Measurements from ENCODE around the gene CXCL5. TPM values are rescaled to one million over a fixed set of nuclear protein-coding genes. Genes with fewer than 3 reads are reported as not detected.

CXCL5 gene
- total RNA-seq, result under 1 TPM; 0.09 to 0.18 TPM
- long read RNA-seq, result 0 reads

DNA sequence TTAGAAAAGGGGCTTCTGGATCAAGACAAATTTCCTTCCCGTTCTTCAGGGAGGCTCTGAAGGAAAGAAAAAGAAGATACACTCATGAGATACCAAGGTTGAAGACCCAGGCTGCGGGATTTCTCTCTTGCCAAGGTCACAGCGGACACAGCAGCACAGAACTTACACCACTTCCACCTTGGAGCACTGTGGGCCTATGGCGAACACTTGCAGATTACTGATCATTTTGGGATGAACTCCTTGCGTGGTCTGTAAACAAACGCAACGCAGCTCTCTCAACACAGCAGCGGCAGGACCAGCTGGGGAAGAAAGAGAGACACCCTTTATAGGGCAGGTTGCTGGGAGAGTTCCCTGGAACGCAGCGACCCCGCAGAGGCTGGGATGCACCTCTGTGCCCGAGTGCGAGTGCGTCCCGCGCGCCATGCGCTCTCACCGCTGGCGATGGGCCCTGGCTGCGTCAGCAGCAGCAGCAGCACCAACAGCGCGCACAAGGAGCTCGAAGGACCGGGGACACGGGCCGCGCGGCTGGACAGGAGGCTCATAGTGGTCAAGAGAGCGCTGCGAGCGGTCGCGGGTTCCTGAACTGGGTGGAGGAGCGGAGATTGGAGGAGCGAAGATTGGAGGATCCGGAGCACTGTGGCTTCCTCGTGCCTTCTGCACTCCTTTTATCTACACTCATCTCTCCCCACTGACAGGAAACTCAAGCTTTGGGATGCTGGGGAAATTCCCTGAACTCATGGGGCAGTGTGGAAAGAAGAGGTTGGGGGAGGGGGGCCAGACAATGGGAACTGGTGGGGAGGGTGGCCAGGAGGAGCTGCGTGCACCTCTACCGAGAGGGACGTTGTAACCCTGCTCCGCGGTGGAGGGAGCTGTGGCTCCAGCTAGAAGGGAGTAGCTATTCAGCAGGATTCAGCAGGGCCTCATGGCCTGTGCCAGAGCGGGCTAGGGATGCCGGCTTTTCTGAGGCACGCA, at the start of gene CXCL5:
Gene CXCL5, minus strand, starts transcription at position 638 of the 972 bp plus-strand sequence. Its CDS starts 96 bp downstream, at position 542.
- intact Hi-C loops (cut with DNase I), result no loop called here
- peak; percentile 23 to 60 for ATAC-seq
- DNase-seq, result peak; percentile 48

DNA sequence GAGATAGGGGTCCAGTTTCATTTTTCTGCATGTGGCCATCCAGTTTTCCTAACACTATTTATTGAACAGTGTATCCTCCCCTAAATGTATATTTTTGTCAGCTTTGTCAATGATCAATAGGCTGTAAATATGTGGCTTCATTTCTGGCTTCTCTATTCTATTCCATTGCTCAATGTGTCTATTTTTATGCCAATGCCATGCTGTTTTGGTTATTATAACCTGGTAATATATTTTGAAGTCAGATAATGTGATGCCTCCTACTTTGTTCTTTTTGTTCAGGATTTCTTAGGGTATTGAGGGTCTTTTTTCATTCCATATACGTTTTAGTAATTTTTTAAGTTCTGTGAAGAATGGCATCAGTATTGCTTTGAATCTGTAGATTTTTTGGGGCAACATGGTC, 48.7 kb upstream of the CXCL5 start:
- no peak for ATAC-seq
- DNase-seq, result no peak
- intact Hi-C loops (cut with DNase I), result no loop called here

DNA sequence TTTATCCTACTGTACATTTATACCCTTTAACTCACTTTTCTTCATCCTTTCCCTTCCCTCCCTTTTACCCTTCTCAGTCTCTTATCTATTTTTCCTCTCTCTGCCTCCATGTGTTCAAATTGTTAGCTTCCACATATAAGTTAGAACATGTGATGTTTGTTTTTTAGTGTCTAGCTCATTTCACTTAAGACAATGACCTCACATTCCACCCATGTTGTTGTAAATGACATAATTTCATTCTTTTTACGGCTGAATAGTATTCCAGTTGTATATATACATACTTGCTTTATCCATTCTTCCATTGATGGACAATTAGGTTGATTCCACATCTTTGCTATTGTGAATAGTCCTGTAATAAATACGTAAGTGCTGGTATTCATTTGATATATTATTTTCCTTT, 47.3 kb upstream of the CXCL5 start:
- no peak for ATAC-seq
- no peak for DNase-seq
- intact Hi-C loops (cut with DNase I), result no loop called here

DNA sequence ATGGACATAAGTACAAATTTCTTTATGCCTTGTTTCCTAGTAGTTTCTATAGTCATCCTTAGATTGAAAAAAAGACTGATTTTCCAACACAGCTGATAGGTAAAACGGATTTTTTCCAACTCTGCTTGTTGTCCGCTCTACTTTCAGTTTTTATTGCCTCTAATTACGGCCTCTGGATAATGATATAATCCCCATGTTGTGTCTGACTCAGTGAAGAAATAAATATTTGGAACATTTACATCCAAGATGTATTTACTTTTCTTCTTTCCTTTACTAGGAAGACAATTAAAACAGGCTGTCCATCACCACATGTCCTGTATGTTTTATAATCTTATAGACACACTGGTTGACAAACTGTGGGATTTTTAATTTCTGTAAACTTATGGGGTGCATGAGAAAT, 46.8 kb upstream of the CXCL5 start:
- ATAC-seq (no peak), DNase-seq (no peak)
- intact Hi-C loops (cut with DNase I), result no loop called here

DNA sequence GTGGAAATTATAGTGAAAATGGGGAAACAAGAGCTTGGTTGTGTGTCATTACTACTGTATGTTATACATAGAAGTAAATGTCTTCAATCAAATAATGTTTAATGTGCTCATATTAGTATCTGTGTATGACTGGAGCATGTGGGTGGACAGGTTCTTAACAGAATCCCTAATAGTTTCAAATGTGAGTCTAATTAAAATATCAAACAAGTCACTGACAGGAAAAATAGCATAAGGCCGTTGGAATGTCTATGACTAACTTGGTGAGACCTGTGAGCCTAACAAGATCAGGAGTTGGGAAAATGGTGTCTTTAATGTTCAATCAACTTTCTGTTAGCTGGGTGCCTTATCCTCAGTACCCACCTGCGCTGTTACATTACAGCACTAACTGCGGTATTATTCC, 46.2 kb upstream of the CXCL5 start:
- DNase-seq, result no peak

DNA sequence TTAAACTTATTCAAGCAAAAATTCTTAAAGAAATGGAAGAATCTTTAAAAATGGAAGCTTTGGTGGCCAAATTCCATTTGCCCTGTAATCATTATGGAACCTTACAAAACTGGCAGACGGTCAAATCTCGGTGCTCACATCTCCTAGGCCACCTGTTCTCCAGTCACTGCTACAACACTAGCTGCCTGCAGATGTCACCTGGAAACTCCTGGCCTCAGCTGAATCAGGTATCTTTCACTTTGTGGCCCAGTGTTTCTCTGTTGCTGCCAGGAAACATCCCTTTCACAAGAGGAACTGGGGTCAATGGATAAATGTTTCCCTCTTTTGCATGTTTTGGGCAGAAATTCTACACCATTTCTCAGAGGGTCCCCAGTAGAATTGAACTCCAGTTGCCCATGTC, 44.2 kb upstream of the CXCL5 start:
- no peak for DNase-seq
- ATAC-seq, result no peak
- intact Hi-C loops (cut with DNase I), result no loop called here

More for the DNA sequence above, 46.2 kb upstream of the CXCL5 start:
- intact Hi-C loops (cut with DNase I), result no loop called here
- no peak for ATAC-seq

DNA sequence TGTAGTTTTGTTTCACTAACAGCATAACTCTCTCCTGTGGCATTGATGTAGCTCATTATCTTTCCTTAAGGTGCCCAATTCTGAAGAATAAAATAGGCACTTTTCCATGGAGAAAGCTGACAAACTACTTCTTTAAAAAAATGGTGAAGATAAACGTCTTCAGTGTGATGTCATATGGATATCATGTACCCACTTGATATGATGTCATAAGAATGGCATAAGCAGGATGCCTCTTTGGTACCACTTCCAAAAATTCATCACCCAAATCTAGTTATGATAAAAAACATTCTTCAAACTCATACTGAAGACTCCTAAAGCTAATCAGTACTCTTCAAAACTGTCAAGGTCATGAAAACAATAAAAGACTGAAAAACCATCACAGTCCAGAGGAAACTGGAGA, 42.9 kb upstream of the CXCL5 start:
- ATAC-seq (no peak), DNase-seq (no peak)
- intact Hi-C loops (cut with DNase I), result no loop called here

DNA sequence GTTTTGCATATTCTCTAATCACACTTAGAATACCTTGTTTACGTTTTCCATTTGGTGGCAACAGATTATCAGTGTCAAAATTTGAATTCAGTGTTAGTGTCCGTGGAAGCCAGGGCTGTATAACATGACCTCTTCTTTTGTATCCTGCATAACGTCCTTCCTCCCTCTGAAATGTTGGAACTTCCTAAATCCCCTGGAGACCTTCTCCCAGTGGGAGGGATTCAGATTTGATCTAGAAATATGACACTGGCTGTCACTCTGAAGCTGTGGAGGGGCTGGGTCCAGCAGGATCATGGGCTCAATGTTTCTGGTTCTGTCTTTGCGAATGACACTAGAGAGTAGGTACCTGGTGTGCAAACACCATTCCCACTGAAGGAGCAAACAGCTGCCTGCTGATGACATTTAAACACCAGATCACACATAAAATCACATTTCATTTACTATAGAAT, 40.9 kb upstream of the CXCL5 start:
- DNase-seq (no peak), ATAC-seq (no peak)
- intact Hi-C loops (cut with DNase I), result loop anchor here in 1 of 2 donors (10.0 kb wide), 1 partner anchor 95 kb away; no protein-coding TSS in a partner anchor

DNA sequence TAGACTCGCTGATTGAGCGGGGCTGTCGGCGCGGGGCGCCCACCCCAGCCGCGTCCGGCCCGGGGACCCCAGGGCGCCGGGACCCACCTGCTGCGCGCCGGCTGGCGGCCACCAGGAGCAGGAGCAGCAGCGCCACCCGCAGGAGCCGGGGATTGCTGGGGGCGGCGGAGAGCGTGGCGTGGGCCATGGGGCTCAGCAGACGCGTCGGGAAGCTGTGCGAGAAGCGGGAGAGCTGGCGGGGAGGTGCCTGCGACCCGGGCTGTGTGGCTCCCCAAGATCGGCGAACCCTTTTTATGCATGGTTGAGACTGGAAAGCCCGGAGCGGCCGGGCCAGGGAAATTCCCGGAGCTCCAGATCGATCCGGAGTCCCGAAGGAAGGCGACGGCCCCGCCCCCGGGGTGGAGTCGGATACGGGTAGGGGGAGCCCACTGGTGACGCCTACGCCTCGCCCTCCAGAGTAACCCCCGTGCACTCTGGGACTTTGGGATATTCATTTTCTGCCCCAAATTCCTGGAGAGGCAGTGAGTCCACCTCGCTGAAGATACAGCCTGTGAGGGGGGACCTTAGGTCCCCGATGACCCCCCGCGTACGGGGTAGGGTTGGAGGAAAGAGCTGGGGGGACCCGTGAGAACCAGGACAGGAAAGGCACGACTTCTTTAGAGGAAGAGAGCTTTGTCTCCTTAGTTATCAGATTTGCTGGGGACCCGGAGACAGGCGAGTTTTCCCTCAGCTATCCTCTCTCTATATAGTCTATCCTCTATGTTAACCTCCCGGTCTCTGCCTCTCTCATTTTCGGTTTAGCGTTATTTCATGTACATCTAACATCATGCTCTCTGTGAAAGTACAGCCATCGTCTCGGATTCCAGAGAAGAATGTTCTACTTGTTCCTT, 40.2 kb upstream of the CXCL5 start, which contains the start of gene CXCL3:
Gene CXCL3, minus strand, starts transcription at position 265 of the 890 bp plus-strand sequence. Its CDS starts 78 bp downstream, at position 187.
- DNase-seq, result peak; percentile 90
- intact Hi-C loops (cut with DNase I), result loop anchor here in 1 of 2 donors (10.0 kb wide), 1 partner anchor 96 kb away; no protein-coding TSS in a partner anchor
- ATAC-seq, result peak; percentile 92 to 97

DNA sequence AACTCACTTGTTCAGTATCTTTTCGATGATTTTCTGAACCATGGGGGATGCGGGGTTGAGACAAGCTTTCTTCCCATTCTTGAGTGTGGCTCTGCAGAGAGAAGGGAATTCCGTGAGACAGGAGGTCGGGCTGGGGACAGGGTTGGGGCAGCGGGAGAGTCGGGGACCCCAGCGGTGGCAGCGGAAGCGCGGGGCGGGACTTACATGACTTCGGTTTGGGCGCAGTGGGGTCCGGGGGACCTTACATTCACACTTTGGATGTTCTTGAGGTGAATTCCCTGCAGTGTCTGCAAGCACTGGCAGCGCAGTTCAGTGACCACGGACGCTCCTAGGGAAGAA, 39.6 kb upstream of the CXCL5 start:
- DNase-seq (peak; percentile 28), ATAC-seq (no peak)
- intact Hi-C loops (cut with DNase I), result loop anchor here in 1 of 2 donors (10.0 kb wide), 1 partner anchor 97 kb away; no protein-coding TSS in a partner anchor

DNA sequence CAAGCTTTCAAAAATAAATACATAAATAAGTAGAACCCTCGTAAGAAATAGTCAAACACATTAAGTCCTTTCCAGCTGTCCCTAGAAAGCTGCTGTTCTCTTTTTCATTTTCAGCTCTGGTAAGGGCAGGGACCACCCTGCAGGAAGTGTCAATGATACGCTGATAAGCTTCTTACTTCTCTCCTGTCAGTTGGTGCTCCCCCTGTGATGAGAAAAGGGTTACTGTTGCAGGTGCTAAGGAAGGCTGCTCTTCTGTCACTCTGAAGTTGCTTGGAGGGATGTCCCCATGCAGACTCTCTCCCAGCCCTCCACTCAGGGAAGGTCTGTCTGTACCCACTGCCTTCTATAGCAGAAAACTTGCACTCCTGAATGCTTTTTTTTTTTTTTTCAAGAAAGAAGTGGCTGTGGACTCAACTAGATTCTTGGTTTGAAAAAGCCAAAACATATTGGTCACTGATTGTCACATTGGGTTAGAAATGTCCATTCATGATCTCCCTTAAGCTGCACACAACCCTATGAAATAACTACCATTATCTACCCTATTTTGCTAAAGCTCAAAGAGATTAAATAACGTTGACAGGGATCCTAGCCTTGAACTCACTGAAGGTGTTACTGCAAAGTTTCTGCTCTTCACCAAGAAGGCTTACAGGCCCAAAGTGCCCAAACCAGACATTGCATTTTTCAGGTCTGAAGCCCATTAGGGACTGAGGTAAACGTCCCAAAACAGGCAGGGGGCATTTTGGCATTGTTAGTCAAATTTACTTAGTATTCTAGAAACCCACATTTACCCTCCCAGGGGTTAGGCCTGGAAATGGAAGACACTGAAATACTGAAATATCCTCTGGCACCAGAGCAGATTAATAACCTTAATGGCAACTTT, 38.8 kb upstream of the CXCL5 start:
- DNase-seq (no peak), ATAC-seq (no peak)
- intact Hi-C loops (cut with DNase I), result loop anchor here in 1 of 2 donors (10.0 kb wide), 1 partner anchor 97 kb away; no protein-coding TSS in a partner anchor

DNA sequence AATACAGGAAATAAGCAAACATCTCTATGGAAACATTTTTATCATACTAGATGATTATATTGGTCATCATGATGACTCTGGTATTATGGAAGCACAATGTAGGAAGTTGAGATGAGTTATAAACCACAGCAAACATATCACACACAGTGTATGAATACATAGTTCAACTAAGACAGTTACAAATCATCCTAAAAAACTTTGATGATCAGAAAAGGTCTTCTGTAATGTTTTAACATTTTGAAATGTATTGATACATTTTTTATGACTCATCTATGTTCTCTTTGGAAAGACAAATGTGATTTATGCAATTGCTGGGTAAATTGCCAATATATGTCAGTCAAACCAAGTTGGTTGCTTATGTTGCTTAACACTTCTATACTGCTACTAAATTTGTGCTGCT, 35.3 kb upstream of the CXCL5 start:
- ATAC-seq (no peak), DNase-seq (no peak)
- intact Hi-C loops (cut with DNase I), result loop anchor here in 1 of 2 donors (10.0 kb wide), 1 partner anchor 101 kb away; no protein-coding TSS in a partner anchor

DNA sequence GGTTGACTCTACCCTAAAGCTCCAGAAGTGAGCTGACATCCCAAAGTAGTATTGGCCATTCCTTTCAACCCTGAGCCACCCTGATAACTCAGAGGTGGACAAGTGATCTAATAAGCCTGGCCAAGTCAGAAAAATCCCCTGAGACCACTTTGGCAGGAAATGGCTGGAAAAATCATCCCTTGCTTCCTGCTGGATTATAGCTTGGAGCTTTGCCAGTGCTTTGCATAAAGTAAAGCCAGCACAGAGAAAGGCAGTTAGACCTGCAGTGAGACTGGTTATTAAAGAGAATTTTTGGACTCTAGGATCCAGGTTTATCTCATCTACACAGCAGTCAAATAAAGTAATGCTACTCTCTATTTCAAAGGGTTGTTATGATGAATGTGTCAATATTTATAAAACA, 33.6 kb upstream of the CXCL5 start:
- DNase-seq (no peak), ATAC-seq (no peak)
- intact Hi-C loops (cut with DNase I), result loop anchor here in 1 of 2 donors (10.0 kb wide), 1 partner anchor 103 kb away; no protein-coding TSS in a partner anchor

DNA sequence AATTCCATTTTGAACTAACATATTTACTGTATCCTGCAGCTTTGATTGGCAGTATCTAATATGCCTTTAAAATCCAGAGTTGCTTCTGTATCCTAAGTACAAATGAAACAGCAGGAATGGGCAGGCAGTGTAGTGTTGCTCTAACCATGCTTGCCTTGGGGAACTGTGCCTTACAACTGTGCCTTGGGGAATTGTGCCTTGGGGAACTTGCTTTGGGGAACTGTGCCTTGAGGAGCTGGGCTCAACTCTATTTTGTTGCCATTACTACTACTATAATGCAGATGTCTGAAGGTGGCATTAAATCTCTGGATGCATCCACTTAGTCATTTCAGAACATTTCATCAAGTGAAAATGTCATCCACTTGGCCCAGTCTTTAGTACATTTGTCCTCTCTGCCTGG, 33.1 kb upstream of the CXCL5 start:
- no peak for ATAC-seq
- no peak for DNase-seq
- intact Hi-C loops (cut with DNase I), result loop anchor here in 1 of 2 donors (10.0 kb wide), 1 partner anchor 103 kb away; no protein-coding TSS in a partner anchor

DNA sequence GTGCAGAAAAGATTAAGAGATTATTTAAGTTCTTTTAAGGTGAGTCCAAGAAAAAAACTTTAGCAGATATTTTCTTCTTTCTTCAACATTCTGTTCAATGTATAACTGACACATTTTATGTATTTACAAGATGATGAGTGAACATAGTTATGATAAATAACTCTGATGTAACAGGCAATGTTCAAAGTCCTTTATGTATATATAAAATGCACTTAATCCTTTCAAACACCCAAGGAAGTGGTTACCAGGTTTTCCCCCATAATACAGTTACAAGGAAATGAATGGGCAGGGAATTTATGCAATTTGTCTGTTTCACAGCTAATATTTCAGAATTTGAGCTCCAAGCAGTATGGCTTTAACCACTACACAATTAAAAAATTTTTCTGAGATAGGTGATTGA, 31.8 kb upstream of the CXCL5 start:
- ATAC-seq, result no peak
- intact Hi-C loops (cut with DNase I), result loop anchor here in 1 of 2 donors (10.0 kb wide), 1 partner anchor 105 kb away; no protein-coding TSS in a partner anchor
- DNase-seq, result no peak

DNA sequence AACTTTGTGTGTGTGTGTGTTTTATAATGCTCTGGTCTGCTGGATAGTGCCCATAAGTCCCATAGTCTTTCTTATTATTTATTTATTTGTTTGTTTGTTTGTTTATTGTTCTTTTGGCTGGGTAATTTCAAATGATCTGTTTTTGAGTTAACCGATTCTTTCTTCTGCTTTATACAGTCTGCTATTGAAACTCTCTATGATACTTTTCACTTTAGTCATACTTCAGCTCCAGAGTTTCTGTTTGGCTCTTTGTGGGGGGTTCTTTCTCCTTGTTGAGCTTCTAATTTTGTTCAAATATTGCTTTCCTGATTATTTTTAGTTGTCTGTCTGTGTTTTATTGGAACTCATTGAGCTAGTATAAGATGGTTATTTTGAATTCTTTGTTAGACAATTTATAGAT, 30.0 kb upstream of the CXCL5 start:
- intact Hi-C loops (cut with DNase I), result no loop called here
- ATAC-seq, result no peak
- DNase-seq, result no peak

DNA sequence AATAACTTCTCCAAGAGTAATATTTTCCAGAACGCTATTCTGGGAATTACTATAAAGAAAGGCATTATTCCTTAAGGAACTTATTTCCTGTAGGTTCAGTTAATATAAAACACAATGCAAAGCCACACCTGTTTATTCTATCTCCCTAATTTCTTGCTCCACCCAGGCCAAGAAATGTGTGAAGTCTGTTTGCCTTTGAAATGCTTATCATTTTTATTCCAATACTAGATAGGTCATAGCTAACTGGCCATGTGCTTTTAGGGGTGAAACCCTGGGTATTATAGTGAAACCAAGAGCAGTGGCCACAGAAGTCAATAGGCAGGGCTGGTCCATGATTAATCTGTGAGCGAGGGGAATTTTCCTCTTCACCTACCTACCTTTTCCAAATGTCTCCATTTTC, 25.2 kb upstream of the CXCL5 start:
- intact Hi-C loops (cut with DNase I), result no loop called here
- no peak for ATAC-seq

DNA sequence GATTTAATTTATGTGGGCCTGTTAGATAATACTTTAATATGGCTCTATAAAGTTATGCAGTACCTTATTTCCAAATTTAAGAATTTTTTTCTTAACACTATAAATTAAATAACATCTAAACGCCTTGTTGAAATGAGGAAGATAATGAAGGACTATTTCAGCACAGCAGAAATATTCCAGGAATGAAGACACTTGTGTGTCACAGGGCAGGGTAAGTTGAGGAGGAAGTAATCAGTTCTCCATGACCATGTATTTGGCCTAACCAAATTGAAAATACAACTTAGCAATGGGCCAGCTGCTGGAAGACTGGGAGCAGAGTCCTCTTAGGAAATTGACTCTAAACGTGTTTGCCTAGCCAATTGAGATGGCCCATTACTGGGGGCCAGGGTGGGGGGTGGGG, 23.1 kb upstream of the CXCL5 start:
- intact Hi-C loops (cut with DNase I), result no loop called here
- ATAC-seq (no peak), DNase-seq (no peak)

More for the DNA sequence above, 25.2 kb upstream of the CXCL5 start:
- DNase-seq, result no peak

Data from left cardiac atrium (tissue), 4 donors.